GM12873 (cell line): Measurements from ENCODE around the gene SMIM35.

Source experiments
- TF ChIP-seq, protein P1 (sequence below): IDR thresholded peaks from 2 replicates; pipeline ENCODE4 v1.5.1; 2012; ENCODE audit warnings: low read depth, mild to moderate bottlenecking, moderate library complexity, low read length, control low read depth; ENCODE audit not compliant: insufficient read depth; ENCODE audit errors: missing control alignments

The SMIM35 gene

DNA sequence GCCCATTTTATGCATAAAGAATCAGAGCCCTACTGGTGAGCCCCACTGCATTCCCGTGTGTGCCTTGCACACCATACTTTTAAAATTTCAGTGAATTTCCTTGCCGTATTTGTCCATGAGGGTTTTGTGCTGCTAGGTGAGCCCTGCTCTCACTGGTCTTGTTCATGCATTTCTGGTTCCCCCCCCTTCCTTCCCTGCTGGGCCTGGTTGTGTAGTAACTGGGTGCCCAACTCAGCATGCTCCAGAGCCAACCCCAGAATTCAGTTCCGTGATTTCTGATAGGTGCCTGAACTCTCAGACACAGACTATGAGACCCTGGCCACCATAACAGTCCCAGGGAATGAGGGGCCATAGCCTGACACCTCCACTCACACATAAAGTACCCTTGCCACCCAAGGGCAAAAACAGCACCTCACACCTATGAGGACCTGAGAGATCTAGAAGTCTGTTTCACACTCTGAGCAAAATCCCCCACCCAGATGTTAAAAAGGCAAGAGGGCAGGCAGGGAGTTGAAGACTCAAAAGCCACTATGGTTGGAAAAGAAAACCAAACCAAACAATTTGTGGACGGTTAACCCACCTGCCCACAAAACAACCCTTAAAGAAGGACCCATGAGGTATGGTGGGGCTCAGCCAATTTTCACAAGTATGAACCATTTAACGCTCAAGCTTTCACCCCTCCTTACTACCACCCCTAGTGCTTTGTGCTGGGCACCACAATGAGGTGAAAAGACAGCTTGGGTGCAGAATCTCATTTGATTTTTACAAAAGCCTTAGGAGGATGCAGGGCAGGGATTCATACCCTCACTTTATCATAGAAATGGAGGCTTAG is 117.4 kb downstream of the SMIM35 start:
- TF ChIP-seq, protein P1, sequence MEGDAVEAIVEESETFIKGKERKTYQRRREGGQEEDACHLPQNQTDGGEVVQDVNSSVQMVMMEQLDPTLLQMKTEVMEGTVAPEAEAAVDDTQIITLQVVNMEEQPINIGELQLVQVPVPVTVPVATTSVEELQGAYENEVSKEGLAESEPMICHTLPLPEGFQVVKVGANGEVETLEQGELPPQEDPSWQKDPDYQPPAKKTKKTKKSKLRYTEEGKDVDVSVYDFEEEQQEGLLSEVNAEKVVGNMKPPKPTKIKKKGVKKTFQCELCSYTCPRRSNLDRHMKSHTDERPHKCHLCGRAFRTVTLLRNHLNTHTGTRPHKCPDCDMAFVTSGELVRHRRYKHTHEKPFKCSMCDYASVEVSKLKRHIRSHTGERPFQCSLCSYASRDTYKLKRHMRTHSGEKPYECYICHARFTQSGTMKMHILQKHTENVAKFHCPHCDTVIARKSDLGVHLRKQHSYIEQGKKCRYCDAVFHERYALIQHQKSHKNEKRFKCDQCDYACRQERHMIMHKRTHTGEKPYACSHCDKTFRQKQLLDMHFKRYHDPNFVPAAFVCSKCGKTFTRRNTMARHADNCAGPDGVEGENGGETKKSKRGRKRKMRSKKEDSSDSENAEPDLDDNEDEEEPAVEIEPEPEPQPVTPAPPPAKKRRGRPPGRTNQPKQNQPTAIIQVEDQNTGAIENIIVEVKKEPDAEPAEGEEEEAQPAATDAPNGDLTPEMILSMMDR, result no peak

DNA sequence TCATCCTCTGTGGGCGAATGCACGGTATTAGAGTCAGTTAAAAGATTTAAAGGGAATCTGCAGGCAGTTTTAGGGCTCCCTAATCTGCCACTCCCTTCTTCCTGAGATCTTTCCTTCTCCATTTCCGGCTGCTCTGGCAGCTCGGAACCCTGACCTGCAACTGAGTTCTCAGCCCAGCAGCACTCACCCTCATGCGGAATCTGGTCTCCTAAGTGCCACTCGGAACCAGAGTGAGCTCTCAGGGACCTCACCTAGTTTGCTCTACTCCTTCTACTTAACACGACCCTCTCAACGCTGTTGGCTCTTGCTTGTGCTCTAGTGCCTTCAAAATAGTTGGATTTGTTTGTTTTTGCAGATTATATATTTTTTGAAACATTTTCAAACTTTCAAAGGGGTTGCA is 119.9 kb downstream of the SMIM35 start:
- TF ChIP-seq, protein P1, result no peak

DNA sequence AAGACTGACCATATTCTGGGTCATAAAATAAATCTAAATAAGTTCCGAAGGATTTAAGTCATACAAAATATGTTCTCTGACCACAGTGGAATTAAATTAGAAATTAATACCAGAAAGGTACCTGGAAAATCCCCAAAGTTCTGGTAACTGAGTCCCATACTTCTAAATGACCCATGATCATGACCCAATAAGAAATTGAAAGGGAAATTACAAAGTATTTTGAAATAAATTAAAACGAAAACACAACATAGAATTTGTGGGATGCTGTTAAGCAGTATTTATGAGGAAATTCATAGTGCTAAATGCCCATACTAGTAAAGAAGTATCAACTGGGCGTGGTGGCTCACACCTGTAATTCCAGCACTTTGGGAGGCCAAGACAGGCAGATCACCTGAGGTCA is 123.9 kb downstream of the SMIM35 start:
- TF ChIP-seq, protein P1, result no peak

DNA sequence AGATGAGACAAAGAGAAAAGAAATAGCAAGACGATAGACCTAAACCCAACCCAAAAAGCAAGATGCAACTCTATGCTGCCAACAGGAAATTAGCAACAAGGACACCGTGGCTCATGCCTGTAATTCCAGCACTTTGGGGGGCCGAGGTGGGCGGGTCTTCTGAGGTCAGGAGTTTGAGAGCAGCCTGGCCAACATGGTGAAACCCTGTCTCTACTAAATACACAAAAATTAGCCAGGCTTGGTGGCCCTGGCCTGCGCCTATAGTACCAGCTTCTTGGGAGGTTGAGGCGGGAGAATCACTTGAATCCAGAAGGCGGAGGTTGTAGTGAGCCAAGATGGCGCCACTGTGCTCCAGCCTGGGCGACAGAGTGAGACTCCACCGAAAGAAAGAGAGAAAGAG is 124.9 kb downstream of the SMIM35 start:
- TF ChIP-seq, protein P1, result no peak

DNA sequence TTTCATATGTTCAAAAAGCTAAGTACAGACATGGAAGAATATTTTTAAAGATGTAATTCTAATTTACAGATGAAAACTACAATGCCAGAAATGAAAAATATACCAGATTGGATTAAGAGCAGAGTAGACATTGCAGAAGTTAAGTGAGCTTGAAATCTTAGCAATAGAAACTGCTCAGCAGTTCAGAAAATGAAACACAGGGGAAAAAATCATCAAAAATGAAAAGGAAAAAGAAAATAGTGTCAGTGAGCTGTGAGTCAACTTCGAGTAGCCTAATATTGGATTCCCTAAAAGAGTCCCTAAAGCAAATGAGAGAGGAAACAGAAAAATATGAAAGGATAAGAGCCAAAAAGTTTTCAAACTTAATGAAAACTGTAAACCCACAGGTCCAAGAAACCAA is 126.4 kb downstream of the SMIM35 start:
- TF ChIP-seq, protein P1, result no peak

DNA sequence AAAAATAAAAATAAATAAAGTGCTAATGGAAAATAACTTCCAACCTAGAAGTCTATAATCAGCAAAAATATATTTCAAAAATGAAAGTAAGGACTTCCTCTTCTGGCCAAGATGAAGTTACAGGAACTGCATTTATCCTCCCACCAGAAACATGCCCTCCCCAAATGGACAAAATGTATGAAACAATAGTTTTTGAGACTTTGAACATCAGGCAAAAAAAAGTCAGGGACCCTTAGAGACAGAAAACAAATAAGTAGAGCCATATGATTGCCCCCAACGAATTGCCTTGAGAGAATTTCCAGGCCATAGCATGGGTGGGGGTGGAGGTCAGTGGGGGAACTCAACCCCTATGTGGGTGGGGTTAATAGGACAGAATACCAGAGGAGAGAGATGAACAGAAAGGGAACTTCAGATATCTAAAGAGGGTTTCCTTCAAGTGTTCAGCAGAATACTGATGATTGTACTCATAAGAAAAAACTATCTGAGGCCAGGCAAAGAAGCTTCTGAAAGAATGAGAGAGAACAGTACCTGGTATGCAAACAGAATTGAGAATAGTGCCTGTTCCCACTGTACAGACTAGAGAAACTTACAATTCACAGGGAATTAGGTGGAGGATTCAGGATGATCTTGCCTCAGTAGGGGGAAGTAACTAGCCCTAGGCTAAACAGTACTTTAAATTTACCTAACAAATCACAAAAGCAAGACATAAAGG is 127.2 kb downstream of the SMIM35 start:
- TF ChIP-seq, protein P1, result no peak

DNA sequence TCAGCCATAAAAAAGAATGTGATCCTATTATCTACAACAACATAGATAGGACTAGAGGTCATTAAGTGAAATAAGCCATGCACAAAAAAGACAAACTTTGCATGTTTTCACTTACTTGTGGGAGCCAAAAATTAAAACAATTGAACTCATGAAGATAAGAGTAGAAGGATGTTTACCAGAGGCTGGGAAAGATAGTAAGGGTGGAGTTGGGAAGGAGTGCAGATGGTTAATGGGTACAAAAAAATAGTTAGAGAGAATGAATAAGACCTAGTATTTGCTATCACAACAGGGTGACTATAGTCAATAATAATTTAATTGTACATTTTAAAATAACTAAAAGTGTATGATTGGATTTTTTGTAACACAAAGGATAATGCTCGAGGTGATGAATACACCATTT is 127.8 kb downstream of the SMIM35 start:
- TF ChIP-seq, protein P1, result no peak
